ENCODE results near the gene HPSE2. TPM values are rescaled to one million over a fixed set of nuclear protein-coding genes. Genes with fewer than 3 reads are reported as not detected.
A peak's percentile ranks its signal among the peaks of the same experiment; 100 is the strongest.

Gene HPSE2
- total RNA-seq, 1 donor from 2014 or later: 0.10 TPM

- Mint-ChIP-seq H3K27me3 (peaks cover 24% of the 10 kb centered on the region), H3K4me3 (ENCODE audit: low read depth) (no peak overlapping the region), H3K36me3 (ENCODE audit: insufficient read depth) (no peaks in the 10 kb centered on the region), H3K9me3 (ENCODE audit: low read depth) (no peaks in the 10 kb centered on the region), H3K27ac (no peak overlapping the region), H3K4me1 (ENCODE audit: low read depth) (no peaks in the 10 kb centered on the region)
- DNase-seq (ENCODE audit: low spot score, unreplicated experiment): no peak
- TF ChIP-seq CTCF (IDR thresholded peaks at IDR 0.05; ENCODE audit: unreplicated experiment): no peak
These were observed 761.0 kb downstream of the HPSE2 start for GRCh38 chr10:98474628-98475027.

- no peak for TF ChIP-seq CTCF (IDR thresholded peaks at IDR 0.05; ENCODE audit: unreplicated experiment)
- H3K36me3 Mint-ChIP-seq (ENCODE audit: insufficient read depth): no peaks in the 10 kb centered on the region
- DNase-seq (ENCODE audit: low spot score, unreplicated experiment): no peak
- peaks cover 1% of the 10 kb centered on the region for H3K4me1 Mint-ChIP-seq (ENCODE audit: low read depth)
- no peak overlapping the region for H3K27ac Mint-ChIP-seq
- H3K4me3 Mint-ChIP-seq (ENCODE audit: low read depth): no peak overlapping the region
- H3K9me3 Mint-ChIP-seq (ENCODE audit: low read depth): no peaks in the 10 kb centered on the region
- peaks cover 34% of the 10 kb centered on the region for H3K27me3 Mint-ChIP-seq
These were observed 763.5 kb downstream of the HPSE2 start for GRCh38 chr10:98472196-98472595.

GRCh38 chr10:98470850-98471249 is 764.8 kb downstream of the HPSE2 start:
- peaks cover 3% of the 10 kb centered on the region for H3K4me1 Mint-ChIP-seq (ENCODE audit: low read depth)
- H3K36me3 Mint-ChIP-seq (ENCODE audit: insufficient read depth): no peaks in the 10 kb centered on the region

GRCh38 chr10:98469001-98469931 is 766.4 kb downstream of the HPSE2 start:
- no peak overlapping the region for H3K27ac Mint-ChIP-seq
- H3K9me3 Mint-ChIP-seq (ENCODE audit: low read depth): no peaks in the 10 kb centered on the region
- DNase-seq (ENCODE audit: low spot score, unreplicated experiment): no peak
- no peak for TF ChIP-seq CTCF (IDR thresholded peaks at IDR 0.05; ENCODE audit: unreplicated experiment)
- H3K4me1 Mint-ChIP-seq (ENCODE audit: low read depth): peaks cover 5% of the 10 kb centered on the region
- H3K27me3 Mint-ChIP-seq: peaks cover 43% of the 10 kb centered on the region
- no peaks in the 10 kb centered on the region for H3K36me3 Mint-ChIP-seq (ENCODE audit: insufficient read depth)
- no peak overlapping the region for H3K4me3 Mint-ChIP-seq (ENCODE audit: low read depth)

More at GRCh38 chr10:98470850-98471249, 764.8 kb downstream of the HPSE2 start:
- Mint-ChIP-seq H3K27ac (no peak overlapping the region), H3K27me3 (peaks cover 40% of the 10 kb centered on the region), H3K4me3 (ENCODE audit: low read depth) (no peak overlapping the region), H3K9me3 (ENCODE audit: low read depth) (no peaks in the 10 kb centered on the region)
- DNase-seq (ENCODE audit: low spot score, unreplicated experiment): no peak
- TF ChIP-seq CTCF (IDR thresholded peaks at IDR 0.05; ENCODE audit: unreplicated experiment): no peak

GRCh38 chr10:98467506-98468318 is 767.9 kb downstream of the HPSE2 start:
- peak; percentile 42 for DNase-seq (ENCODE audit: low spot score, unreplicated experiment)
- peak overlapping the region; percentile 85 for H3K4me3 Mint-ChIP-seq (ENCODE audit: low read depth)
- peak overlapping the region; percentile 34 for H3K27ac Mint-ChIP-seq
- TF ChIP-seq CTCF (IDR thresholded peaks at IDR 0.05; ENCODE audit: unreplicated experiment): peak; percentile 93
- H3K9me3 Mint-ChIP-seq (ENCODE audit: low read depth): no peaks in the 10 kb centered on the region
- H3K36me3 Mint-ChIP-seq (ENCODE audit: insufficient read depth): no peaks in the 10 kb centered on the region
- peaks cover 48% of the 10 kb centered on the region for H3K27me3 Mint-ChIP-seq
- peaks cover 5% of the 10 kb centered on the region for H3K4me1 Mint-ChIP-seq (ENCODE audit: low read depth)
